SU-DHL-6 (cell line): ENCODE measurements around the gene ACACA.

Experiments
- CTCF ChIP-seq: fragments of 200-600 bp; sonication (generic); IDR thresholded peaks from one replicate; pipeline ENCODE4 v1.5.1; 2017; ENCODE audit warnings: antibody characterized with exemption, mild to moderate bottlenecking, low read length, moderate library complexity; ENCODE audit not compliant: insufficient read depth, poor library complexity, severe bottlenecking
- EZH2phosphoT487 ChIP-seq: fragments of 200-600 bp; sonication (generic), shearing (Covaris generic); conservative IDR thresholded peaks from 2 replicates; pipeline ENCODE4 v1.6.1; 2018; ENCODE audit warnings: mild to moderate bottlenecking, antibody characterized with exemption, low read length, moderate library complexity, mixed read lengths

- TF ChIP-seq CTCF (no peak), EZH2phosphoT487 (no peak)
Observed at GRCh38 chr17:37191219-37191618, 215.4 kb downstream of the ACACA start.
